DMS 273 treated with DMSO at 0.1 percent for 48 hours (cell line): ENCODE data around the gene TMEM219.
"Not testable (repeated sequence)": the region's sequence is repeated elsewhere in the genome, so short reads cannot be mapped to it uniquely, and the experiment has no call there.

Experiments used
- DNase-seq: peaks from one replicate; lab custom pipeline; 2025; lab: John Stamatoyannopoulos, UW

TMEM219 gene

DNA sequence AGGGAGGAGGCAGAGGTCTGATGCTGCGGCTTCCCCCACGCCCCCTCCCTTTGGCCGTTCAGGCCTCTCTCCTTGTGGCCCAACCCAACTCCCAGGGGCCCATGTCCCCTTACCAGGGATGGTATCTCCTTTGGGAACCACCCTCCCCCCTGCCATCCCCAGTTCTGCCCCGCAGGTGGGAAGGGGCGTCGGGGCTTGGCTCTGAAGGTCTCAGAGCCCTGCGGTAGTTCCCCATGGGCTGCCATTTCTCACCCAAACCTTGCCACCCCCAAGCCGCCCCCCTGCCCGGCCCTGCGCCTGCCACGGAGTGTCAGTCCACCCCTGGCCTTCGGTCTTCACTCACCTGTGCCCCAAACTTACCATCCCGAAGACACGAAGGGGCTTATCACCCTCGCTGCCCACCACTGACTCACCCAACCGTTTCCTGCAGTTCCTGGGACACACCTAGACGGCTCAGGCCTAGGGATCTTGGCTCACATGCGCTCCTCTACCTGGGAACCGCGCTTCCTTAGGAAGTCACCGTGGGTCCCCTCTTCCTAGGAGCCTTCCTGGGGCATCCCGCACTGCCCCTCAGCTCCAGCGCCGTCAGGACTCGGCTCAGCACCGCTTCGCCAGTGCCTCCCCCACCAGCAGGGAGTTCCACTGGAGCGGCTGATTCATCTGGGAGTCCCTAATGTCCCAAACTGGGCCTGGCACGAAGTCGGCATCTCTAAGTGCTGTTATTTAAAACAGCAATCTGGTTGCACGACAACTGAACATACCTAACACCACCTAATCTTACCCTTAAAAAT lies 50.0 kb downstream of the TMEM219 start:
- no peak for DNase-seq

DNA sequence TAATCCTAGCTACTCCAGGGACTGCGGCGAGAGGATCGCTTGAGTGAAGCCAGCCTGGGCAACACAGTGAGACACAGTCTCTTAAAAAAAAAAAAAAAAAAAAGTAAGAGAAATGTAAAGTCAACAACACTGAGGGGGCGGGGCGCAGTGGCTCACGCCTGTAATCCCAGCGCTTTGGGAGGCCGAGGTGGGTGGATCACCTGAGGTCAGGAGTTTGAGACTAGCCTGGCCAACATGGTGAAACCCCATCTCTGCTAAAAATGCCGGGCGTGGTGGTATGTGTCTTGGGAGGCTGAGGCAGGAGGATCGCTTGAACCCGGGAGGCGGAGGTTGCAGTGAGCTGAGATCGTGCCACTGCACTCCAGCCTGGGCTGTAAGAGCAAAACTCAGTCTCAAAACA lies 50.7 kb downstream of the TMEM219 start:
- not testable (repeated sequence) for DNase-seq

DNA sequence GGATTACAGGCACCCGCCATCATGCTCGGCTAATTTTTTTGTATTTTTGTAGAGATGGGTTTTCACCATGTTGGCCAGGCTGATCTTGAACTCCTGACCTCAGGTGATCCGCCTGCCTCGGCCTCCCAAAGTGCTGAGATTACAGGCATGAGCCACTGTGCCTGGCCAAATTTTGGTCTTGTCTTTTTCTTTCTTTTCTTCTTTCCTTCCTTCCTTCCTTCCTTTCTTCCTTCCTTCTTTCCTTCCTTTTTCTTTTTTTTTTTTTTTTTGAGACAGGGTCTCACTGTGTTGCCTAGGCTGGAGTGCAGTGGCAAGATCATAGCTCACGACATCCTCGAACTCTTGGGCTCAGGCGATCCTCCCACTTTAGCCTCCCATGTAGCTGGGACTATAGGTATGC lies 53.6 kb downstream of the TMEM219 start:
- not testable (repeated sequence) for DNase-seq

DNA sequence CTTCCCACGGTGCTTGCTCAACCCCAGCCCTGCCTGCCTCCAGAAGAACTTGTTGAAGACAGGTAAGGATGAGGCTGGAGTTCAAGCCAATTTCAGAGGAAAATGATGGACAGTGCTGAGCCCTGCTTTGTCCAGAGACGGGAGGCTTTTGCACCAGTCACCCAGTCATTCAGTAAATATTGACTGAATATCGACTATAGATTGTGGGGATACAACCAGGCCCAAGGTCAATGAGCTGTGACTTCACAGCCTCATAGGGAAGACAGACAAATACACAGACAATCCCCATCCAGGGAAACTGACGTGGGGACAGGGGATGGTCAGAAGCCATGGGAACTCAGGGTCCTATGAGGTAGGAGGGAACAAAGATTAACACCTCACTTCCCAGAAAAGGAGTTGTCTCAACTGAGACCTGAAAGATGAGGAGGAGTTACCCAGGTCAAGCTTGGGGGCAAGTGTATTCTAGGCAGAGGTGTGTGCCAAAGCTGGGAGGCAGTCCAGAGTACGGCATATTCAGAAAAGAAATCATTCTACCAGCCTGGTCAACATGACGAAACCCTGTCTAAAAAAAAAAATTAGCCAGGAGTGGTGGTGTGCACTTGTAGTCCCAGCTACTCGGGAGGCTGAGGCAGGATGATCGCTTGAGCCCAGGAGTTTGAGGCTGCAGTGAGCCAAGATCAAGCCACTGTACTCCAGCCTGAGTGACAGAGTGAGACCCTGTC lies 54.8 kb downstream of the TMEM219 start:
- DNase-seq: no peak

DNA sequence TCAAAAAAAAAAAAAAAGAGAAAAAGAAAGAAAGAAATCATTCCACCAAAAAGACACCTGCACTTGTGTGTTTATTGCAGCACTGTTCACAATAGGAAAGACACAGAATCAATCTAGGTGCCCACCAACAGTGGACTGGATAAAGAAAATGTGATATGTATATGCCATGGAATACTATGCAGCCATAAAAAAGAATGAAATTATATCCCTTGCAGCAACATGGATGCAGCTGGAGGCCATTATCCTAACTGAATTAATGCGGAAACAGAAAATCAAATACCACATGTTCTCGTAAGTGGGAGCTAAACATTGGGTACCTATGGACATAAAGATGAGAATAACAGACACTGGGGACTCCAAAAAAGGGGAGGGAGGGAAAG lies 55.4 kb downstream of the TMEM219 start:
- no peak for DNase-seq

DNA sequence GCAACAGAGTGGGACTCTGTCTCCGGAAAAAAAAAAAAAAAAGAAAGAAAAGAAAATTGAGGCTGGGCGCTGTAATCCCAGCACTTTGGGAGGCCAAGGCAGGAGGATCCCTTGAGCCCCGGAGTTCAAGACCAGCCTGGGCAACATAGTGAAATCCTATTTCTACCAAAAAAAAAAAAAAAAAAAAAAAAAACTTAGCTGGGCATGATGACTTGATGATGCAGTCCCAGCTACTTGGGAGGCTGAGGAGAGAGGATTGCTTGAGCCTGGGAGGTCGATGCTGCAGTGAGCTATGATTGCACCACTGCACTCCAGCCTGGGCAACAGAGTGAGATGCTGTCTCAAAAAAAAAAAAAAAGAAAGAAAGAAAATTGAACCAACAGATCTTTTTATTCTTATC lies 56.1 kb downstream of the TMEM219 start:
- DNase-seq: not testable (repeated sequence)

DNA sequence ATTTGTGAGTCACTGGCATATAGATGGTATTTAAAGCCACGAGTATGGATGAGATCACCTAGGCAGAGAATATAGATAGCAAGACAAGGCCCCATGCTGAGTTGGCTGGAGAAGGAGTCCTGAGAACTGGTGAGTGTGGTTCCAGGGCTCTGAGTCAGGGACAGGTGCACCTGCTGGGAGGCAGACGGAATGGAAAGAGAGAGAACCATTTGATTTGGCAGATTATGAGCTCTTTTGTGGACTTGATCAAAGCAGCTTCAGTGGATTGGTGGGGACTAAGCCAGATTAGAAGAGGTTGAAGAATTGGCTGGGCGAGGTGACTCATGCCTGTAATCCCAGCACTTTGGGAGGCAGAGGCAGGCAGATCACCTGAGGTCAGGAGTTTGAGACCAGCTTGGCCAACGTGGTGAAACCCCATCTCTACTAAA lies 56.9 kb downstream of the TMEM219 start:
- no peak for DNase-seq
